ENCODE data around the gene SCO2. TPM values are rescaled to one million over a fixed set of nuclear protein-coding genes. Genes with fewer than 3 reads are reported as not detected.

The SCO2 gene
- total RNA-seq, 1 experiment from 2014 or later, result 2.4 TPM

DNA sequence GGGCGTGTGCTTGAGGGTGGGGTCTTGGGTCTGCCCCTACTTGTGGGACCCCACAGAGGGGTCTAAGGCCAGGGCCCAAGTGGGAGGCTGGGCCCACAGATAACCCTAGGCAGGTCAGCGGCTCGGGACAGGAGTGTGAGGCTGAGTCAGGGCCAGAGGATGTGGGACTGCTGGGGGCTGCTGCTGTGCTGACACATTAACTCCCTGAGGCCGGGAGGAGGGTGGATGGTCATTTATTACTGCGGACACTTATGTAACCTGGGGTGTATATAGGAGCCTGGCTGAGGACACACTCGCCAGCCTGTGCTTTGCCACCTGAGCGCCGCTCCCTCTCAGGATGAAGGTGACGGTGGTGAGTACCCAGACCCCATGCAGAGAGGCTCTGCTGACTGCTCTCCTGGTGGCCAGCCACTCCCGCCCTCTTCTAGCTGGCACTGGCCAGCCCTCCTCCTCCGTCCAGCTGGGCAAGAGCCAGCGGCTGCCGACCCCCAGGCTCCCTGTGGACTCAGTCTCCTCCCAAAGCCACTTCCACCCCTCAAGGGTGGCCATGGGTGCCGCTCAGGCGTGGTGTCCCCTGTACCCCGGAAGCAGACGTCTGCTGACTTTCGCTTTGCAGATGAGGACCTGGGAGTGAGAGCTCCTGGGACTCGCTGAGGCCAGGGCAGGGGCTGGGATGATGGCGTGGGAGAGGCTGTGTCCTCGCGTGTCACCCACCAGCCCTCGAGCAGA is 38.7 kb downstream of the SCO2 start, which contains the start of gene MIOX:
TSS of gene MIOX (plus strand) at position 299 of the 729 bp plus-strand sequence. CDS start at position 338, 39 bp downstream.
- Mint-ChIP-seq H3K9me3 (ENCODE audit: unreplicated experiment) (no peaks in the 10 kb centered on the region), H3K27me3 (ENCODE audit: insufficient read depth, unreplicated experiment) (no peaks in the 10 kb centered on the region), H3K4me3 (ENCODE audit: unreplicated experiment) (no peak within 1 kb of the TSS), H3K27ac (ENCODE audit: low read depth, unreplicated experiment) (no peak within 1 kb of the TSS), H3K4me1 (ENCODE audit: insufficient read depth, unreplicated experiment) (peaks cover 15% of the 10 kb centered on the region), H3K36me3 (ENCODE audit: insufficient read depth, unreplicated experiment) (no peaks in the 10 kb centered on the region)
- no peak for DNase-seq (ENCODE audit: unreplicated experiment)
- TF ChIP-seq, protein P1, sequence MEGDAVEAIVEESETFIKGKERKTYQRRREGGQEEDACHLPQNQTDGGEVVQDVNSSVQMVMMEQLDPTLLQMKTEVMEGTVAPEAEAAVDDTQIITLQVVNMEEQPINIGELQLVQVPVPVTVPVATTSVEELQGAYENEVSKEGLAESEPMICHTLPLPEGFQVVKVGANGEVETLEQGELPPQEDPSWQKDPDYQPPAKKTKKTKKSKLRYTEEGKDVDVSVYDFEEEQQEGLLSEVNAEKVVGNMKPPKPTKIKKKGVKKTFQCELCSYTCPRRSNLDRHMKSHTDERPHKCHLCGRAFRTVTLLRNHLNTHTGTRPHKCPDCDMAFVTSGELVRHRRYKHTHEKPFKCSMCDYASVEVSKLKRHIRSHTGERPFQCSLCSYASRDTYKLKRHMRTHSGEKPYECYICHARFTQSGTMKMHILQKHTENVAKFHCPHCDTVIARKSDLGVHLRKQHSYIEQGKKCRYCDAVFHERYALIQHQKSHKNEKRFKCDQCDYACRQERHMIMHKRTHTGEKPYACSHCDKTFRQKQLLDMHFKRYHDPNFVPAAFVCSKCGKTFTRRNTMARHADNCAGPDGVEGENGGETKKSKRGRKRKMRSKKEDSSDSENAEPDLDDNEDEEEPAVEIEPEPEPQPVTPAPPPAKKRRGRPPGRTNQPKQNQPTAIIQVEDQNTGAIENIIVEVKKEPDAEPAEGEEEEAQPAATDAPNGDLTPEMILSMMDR (IDR thresholded peaks at IDR 0.05; ENCODE audit: unreplicated experiment), result no peak
- BruUV-seq (replicated peaks), result no TSS peak
- CTCF ChIA-PET, result interaction anchor here (0.6 to 1.5 kb wide), 4 partner anchors 11 to 145 kb away, joined by 3 to 6 read pairs (median 4); no protein-coding TSS in a partner anchor
- POLR2A ChIA-PET, result no interaction called here
- intact Hi-C loops (cut with micrococcal nuclease), result no loop called here

DNA sequence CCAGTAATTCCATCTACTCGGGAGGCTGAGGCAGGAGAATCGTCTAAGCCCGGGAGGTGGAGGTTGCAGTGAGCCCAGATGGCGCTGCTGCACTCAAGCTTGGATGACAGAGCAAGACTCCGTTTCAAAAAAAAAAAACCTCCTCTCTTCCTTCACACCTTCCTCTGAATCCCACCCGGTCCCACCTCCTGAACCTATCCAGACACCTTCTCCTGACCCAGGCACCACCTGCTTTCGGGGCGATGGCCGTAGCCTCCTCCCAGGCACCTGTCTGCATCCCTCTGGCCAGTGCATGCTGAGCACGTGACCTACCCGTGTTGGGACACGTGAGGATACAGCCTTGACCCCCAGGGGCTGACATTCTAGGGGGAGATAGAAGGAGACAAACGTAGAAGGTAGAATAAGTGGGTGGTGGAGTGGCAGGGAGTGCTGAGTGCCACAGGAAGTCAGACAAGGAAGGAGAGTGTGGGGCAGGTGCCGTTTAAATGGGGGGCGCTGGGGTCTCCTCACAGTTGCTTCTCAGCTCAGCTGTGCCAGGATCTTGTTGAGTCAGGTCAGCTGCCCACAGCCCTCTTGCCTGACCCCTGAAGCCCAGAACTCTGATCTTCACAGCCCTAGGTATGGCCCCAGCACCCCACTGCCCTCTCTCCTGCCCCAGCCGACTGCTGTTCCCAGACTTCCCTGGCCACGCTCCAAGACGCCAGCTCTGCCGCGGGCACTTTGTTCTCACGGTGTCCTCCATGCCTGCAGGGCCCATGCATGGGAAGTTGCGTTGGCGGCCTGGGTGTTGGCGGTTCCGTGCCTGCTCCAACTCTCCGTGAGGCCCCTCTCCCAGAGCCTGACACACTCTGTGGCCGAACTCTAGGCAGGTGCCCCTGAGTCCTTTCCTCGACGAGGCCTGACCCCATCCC is 39.9 kb downstream of the SCO2 start:
- peak; percentile 68 for DNase-seq (ENCODE audit: unreplicated experiment)
- Mint-ChIP-seq H3K27ac (ENCODE audit: low read depth, unreplicated experiment) (no peak overlapping the region), H3K36me3 (ENCODE audit: insufficient read depth, unreplicated experiment) (no peaks in the 10 kb centered on the region), H3K27me3 (ENCODE audit: insufficient read depth, unreplicated experiment) (no peaks in the 10 kb centered on the region), H3K4me1 (ENCODE audit: insufficient read depth, unreplicated experiment) (peaks cover 15% of the 10 kb centered on the region), H3K4me3 (ENCODE audit: unreplicated experiment) (no peak overlapping the region), H3K9me3 (ENCODE audit: unreplicated experiment) (no peaks in the 10 kb centered on the region)
- ChIA-PET POLR2A (interaction anchor here (0.6 to 0.7 kb wide), 2 partner anchors 20 to 59 kb away, joined by 3 read pairs; no protein-coding TSS in a partner anchor), CTCF (interaction anchor here (0.6 to 1.3 kb wide), 4 partner anchors 9 to 135 kb away, joined by 3 to 6 read pairs (median 3); no protein-coding TSS in a partner anchor)
- intact Hi-C loops (cut with micrococcal nuclease), result loop anchor here (2.0 kb wide), 1 partner anchor 13 kb away; no protein-coding TSS in a partner anchor
- TF ChIP-seq, protein P1 (IDR thresholded peaks at IDR 0.05; ENCODE audit: unreplicated experiment), result no peak
- TSS peak; percentile 23 for BruUV-seq (replicated peaks)

DNA sequence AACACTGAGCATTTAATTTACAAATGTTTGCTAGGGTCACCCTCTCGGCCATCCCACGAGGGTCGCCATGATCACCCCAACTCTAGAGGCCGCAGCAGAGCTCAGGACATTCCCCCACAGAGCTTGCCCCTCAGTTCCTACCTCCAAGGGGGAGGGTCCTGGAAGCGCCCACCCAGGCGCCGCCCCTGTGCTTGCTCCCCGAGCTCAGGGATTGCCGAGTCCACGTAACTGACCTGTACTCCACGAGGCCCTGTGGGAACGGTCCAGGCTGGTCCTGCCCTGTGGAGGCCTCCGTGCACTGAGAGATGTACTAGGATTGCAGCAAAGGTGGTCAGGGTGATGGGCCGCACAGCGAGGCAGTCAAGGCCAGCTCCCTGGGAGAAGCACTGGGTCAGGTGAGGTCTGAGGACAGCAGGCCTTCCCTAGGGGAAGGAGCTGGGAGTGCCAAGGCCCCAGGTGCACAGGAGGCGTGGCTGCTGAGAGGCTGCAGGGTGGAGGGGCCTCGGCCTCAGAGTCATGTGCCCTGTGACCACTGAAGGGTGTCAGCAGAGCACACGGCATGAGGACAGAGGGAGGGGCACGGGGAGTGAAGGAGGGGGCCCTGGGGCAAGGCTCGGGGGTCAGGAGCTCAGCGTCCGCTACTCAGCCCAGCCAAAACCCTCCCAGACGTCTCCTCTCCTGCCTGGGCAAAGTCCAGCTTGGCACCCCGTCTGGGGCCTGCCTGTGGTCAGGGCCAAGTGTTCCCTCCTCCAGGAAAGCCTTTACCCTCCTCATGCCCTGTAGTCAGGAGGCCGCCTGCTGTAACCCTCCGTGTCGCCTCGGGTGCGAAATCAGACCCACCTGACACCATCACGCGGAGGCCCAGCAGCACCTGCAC is 41.2 kb downstream of the SCO2 start:
- DNase-seq (ENCODE audit: unreplicated experiment), result no peak
- Mint-ChIP-seq H3K4me1 (ENCODE audit: insufficient read depth, unreplicated experiment) (peaks cover 15% of the 10 kb centered on the region), H3K27ac (ENCODE audit: low read depth, unreplicated experiment) (no peak overlapping the region), H3K36me3 (ENCODE audit: insufficient read depth, unreplicated experiment) (no peaks in the 10 kb centered on the region), H3K9me3 (ENCODE audit: unreplicated experiment) (no peaks in the 10 kb centered on the region), H3K4me3 (ENCODE audit: unreplicated experiment) (no peak overlapping the region), H3K27me3 (ENCODE audit: insufficient read depth, unreplicated experiment) (no peaks in the 10 kb centered on the region)
- intact Hi-C loops (cut with micrococcal nuclease), result loop anchor here (2.0 kb wide), 1 partner anchor 15 kb away; no protein-coding TSS in a partner anchor
- CTCF ChIA-PET, result interaction anchor here (0.6 to 1.3 kb wide), 4 partner anchors 11 to 240 kb away, joined by 3 to 7 read pairs (median 6); no protein-coding TSS in a partner anchor
- TF ChIP-seq, protein P1 (IDR thresholded peaks at IDR 0.05; ENCODE audit: unreplicated experiment), result no peak
- BruUV-seq (replicated peaks), result no TSS peak
- POLR2A ChIA-PET, result interaction anchor here (0.7 kb wide), 1 partner anchor 17 kb away, joined by 3 read pairs; no protein-coding TSS in a partner anchor

Measured in MCF 10A (cell line).